ENCODE results near the gene RPS3.
A peak's percentile ranks its signal among the peaks of the same experiment; 100 is the strongest.
"Not testable (repeated sequence)": the region's sequence is repeated elsewhere in the genome, so short reads cannot be mapped to it uniquely, and the experiment has no call there.

The RPS3 gene

DNA sequence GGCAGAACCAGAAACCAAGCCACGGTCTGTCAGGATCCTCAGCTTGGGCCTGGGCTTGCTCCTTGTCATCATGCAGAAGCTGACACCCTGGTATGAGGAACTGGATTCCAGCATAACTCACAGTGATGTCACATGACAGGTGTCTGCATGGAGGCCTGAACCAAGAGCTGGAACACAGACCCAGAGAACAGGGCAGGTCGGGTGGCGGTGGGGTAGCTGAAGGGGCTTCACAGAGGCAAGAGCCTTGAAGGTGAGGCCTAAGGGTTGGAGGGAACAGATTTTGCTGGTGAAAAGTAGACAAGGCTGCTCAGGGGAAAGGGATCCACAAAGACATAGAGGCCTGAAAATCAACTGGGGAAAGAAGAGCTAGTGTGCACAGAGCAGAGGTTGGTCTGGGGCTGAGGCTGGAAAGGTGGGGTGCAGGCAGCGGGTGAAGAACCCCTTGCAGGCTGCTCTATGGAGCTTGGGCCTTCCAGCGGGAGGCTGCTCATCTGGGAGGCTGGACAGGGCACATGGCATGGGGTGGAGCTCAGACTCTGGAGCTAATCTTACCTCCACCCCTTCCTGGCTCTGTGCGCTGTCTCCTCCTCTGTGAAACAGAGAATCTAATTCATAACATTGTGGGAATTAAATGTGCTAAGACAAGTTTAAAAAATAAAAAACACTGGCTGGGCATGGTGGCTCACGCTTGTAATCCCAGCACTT is 18.4 kb upstream of the RPS3 start:
- no peak for DNase-seq (ENCODE audit: low read depth)

DNA sequence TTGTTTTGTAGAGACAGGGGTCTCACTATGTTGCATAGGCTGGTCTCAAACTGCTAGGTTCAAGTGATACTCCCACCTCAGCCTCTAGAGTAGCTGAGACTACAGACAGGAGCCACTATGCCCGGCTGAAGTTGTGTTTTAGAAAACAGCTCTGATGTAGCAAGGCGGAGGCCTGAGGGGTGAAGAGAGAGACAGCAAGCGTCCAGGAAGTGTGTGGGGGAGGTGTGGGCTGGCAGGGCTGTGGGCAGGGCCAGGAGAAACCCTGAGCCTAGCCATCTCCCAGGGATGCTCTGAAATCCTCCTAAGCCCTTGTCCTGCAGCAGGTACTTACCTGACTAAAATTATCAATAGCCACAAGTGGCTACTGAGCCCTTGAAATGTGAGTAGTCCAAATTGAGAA is 16.1 kb upstream of the RPS3 start:
- no peak for DNase-seq (ENCODE audit: low read depth)

DNA sequence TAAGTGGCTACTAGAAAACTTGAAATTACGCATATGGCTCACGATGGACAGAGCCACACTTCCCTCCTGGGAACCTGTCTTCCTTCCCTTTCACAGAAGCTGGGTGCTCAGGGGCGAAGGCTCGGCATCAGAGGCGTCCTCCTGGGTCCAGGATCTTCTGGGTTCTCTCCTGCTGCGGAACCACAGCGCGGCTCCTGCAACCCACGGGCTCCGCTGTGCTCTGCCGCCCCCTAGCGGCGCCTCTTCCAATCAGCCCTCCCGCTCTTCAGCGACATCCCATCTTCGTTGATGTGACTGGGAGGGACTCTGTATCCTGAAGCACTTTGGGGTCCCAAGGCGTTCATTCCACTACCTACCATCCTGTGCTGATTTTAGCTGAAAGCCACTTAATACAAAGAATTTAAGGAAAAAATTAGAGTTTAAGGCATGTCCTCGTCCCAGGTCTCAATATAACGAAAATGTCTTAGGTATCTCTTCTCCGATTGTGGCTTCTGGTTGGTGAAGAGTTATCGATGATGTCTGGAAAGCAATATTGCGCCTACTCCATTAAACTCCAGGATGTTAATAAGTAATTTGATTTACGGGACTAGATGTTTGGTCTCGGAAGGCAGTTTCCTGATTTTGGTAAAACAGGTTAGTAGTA is 14.8 kb upstream of the RPS3 start:
- no peak for DNase-seq (ENCODE audit: low read depth)

DNA sequence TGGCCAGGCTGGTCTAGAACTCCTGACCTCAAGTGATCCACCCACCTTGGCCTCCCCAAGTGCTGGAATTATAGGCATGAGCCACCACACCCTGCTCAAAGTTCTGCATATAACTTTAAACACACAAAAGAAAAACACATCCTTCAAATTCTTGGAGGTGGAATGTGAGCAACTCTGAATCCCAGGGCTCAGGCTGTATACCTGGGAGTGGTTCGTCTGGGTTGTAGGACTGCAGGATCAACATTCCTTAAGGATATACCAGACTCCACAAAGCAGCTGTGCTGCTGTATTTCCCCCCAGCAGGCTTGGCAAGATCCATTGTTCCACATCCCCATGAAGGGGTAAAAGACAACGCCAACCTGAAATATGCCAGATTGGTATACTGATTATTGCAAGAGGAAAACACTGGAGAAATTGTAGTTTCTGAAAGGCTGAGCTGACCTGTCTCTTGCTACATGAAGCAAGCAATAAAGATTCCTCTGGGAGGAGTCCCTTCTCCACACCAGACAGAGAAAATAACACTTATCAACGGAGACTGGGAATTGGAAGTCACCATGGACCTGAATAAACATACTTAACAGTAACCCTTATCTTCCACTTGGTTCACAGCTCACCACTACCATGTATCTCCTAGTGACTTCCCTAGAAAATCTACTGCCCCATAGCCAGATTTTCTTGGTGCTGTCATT is 12.2 kb upstream of the RPS3 start:
- DNase-seq (ENCODE audit: low read depth): no peak

DNA sequence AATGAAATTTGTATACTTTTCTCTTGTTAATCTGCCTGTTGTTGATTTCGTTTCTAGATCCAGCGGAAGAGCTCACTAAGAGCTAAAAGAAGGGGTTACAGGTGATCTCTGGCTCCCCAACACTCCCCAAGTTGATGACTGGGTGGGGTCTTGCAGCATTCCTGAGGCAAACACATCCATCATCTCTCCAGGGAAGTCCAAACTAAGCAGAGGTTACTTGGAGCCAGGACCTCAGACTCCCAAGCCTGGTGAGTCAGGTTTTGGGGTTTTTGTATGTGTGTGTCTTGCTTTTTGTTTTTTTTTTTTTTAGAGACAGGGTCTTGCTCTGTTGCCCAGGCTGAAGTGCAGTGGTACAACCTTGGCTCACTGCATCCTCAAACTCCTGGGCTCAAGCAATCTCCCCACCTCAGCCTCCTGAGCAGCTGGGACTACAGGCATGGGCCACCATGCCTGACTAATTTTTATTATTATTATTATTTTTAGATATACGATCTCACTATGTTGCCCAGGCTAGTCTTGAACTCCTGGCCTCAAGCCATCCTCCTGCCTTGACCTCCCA is 11.5 kb upstream of the RPS3 start:
- DNase-seq (ENCODE audit: low read depth): no peak

DNA sequence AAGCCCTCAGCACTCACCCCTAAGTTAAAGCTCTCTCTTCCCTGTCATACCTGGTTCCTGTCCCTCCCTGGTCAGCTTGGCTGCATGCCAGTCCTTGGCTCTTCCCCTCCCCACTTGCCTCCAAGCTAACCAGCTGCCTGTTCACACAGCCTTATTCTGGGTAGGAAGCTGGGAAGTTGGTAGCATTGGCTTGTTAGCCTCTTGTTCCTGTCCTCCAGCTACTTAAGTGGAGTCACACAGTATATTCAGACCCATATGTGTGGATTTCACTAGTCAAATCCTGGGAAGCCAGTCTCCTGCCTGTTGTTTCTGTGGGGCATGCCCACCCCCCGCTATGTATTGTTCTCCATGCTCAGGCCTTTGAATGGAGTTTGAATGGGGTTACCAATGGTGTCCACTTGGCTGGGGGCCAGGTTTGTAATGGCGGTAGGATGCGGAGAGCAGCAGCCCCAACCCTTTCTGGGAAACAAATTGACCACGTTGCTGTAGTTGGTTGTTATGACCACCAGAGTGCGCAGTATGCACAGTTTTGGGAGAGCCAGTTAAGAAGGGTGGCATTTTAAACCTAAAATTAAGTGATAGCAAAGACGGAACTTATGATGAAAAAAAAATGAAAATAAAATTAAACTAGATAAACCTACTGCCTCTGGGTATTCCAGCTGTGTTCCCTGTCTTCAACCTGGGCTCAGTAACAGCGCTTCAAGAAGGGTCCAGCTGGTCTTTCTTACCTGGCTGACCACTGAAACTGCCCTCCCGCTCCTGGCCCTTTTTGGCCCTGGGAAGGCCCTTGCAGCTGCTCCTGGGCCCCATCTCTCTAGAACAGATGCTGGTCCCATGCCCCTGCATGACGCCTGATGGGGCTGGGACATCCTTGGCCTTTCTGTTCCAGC is 10.7 kb upstream of the RPS3 start:
- peak; percentile 40 for DNase-seq (ENCODE audit: low read depth)

DNA sequence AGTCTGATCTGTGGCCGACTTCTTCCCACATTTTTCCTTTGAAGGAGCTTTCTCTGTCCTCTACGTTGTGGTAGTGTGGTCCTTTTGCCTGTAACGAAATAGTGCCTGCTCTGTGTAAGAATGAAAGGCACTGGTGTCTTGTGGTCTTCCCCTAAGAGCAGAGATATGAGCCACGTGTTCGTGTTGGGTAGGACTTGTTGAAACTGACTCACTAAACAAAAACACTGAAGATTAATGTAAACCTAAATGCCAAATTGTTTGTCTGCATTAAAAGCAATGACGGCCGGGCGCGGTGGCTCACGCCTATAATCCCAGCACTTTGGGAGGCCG is 10.1 kb upstream of the RPS3 start:
- DNase-seq (ENCODE audit: low read depth): no peak

DNA sequence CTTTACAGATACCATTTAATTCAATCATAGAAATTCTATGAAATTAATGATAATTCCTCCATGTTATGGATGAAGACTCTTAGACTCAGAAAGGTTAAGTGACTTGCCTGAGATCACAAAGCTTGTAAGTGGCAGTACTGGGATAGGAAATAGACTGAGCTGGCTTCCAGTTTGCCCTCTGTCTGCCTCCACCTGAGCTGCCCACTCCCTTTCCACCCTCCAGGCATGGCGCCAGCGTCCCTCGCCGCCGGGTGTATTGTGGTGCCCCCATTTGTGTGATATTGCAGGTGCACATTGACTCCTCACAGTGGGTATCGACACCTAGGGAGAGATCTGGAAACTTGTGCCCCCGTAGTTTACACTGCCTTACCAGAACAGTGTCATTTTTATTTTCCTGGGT is 9.4 kb upstream of the RPS3 start:
- no peak for DNase-seq (ENCODE audit: low read depth)

DNA sequence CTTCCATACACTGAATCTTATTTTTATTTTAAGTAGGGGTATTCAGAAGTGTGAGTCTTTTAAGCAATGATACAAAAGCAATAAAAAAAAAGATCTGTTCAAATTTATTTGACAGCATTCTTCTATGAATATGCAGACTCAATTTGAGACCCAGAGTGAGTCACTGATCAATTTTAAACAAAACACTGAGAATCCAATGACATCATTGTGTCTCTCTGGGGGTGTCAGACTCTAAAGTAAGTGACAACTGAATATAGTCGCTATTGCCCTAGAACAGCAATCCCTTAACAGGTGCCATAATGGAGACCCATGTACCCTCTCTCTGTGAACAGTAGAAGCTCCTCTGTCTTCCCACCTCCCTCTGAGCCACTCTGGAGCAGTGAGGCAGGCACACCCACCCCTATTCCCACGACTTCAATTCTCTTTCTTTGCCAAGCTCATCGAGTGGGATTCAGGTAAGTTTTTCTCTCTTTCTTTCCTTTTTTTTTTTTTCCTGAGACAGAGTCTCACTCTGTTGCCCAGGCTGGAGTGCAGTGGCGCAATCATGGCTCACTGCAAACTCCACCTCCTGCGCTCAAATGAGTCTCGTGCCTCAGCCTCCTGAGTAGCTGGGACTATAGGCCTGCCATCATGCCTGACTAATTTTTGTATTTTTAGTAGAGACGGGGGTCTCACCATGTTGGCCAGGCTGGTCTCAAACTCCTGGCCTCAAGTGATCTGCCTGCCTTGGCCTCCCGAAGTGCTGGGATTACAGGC is 5.1 kb upstream of the RPS3 start:
- no peak for DNase-seq (ENCODE audit: low read depth)

DNA sequence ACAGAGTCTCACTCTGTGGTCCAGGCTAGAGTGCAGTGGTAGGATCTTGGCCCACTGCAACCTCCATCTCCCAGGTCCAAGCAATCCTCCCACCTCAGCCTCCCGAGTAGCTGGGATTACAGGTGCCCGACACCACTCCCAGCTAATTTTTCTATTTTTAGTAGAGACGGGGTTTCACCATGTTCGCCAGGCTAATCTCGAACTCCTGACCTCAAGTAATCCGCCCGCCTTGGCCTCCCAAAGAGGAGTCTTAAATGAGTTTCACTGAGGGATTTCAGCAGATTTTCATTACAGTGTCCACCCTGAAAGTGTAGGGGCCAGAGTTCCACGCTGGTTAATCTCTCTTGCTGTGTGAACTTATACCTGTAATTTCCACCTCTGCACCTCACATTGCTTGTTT is 412 bp upstream of the RPS3 start:
- DNase-seq (ENCODE audit: low read depth): no peak

DNA sequence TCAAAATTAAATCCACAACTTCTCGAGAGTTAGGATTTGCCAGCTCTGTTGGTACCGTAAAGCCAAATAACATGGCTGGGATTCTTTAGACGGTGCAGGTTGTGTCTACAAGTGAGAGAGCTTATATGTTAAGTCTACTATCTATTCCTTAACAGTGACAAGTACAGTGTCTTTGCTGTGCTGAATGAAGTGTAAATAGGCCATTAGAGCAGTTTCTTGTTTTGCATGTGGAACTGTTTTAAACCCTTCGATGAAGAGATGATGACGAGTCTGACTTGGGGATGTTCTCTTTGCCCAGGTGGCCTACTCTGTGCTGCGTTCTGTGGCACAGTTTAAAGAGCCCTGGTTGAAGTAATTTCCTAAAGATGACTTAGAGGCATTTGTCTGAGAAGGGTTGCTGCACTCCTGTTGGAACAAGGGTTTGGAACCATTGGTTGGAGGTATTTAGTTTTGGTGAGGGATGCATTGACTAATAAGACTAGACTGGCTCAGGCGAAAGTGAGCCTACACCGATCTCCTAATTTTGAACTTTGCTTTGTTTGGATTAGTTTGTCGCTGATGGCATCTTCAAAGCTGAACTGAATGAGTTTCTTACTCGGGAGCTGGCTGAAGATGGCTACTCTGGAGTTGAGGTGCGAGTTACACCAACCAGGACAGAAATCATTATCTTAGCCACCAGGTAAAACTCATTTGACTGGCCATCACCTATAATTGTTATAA is 988 bp downstream of the RPS3 start:
- no peak for DNase-seq (ENCODE audit: low read depth)

DNA sequence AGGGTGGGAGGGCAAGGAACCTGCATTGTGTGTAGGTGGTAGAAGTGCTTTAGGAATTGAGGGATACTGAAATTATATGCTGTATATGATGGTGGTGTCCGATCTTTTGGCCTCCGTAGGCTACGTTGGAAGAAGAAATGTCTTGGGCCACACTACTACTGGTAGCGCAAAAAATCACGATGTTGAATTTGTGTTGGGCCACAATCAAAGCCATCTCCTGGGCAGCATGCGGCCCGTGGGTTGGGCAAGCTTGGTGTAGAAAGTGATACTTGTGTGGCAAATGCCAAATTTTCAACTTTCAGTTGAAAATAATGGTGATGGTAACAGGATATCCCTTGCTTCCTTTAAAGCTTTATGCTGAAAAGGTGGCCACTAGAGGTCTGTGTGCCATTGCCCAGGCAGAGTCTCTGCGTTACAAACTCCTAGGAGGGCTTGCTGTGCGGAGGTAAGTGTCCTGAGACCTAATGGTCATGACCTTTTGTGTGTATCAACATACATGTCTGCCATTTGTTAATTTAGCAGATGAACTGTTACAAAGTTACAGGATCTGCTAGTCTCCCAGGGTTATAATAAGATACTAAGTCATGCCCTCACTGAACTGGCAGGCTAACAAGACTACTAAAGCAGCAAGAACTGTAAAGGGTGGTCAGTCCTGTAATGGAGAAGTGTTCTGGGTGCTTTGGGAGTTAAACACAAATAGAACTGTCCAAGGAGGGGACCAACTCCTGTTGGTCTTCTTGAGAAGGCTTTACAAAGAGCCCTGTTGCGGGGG is 2.9 kb downstream of the RPS3 start:
- DNase-seq (ENCODE audit: low read depth): no peak

DNA sequence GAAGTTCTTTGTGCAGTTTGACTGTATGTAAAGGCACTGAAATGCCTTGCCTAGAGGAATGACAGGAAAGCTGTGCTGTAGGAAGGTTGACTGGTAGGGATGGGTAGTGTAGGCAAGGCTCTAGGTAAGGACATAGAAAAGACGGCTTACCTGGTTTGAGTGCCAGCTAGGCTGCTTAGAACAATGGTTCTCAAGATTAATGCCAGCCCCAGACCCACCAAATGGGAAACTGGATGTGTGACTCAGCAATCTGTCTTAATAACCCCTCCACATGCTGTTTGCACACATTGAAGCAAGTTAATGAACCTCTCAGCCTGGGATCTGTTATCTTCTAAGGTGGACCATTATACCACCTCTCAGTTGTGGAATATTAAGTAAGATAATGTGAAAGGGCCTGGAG is 3.7 kb downstream of the RPS3 start:
- no peak for DNase-seq (ENCODE audit: low read depth)

DNA sequence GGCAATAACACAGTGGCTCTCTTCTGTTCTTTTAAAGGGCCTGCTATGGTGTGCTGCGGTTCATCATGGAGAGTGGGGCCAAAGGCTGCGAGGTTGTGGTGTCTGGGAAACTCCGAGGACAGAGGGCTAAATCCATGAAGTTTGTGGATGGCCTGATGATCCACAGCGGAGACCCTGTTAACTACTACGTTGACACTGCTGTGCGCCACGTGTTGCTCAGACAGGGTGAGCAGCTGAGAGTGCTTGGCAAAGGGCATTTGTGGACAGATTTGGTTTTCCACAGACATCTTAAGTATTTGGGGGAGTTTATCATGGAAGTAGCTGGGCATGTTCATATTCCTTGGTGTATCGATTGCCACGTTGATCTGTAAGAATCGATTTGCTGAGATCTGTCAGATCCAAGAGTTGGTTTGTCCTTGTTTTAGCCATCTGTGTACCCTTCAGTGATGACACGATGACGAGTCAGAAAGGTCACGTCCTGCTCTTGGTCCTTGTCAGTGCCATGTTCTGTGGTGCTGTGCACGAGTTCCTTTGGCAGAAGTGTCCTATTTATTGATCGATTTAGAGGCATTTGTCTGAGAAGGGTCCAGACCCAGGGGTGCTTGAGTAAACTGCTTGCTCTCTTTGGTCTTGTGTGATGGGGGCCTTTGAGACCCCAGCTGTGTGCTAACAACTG is 4.8 kb downstream of the RPS3 start:
- DNase-seq (ENCODE audit: low read depth): no peak

DNA sequence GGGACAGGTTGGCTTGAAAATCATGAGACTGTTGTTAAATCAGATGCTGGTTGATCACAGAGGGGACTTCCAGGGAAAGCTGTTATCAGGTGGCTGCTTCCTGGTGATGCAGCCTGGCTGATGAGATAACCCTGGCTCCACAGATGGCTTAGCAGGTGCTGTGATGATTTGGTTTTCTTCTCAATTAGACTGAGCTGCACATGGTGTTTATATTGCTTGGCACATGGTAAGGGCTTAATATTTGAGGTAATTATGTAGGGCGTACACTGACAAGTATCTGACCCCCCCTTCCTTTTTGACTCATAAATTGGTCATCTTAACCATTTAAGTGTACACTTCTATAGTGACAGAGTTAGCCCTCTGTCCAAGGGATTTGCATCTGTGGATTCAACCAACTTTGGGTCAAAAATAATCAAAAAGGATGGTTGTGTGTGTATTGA is 7.0 kb downstream of the RPS3 start:
- no peak for DNase-seq (ENCODE audit: low read depth)

DNA sequence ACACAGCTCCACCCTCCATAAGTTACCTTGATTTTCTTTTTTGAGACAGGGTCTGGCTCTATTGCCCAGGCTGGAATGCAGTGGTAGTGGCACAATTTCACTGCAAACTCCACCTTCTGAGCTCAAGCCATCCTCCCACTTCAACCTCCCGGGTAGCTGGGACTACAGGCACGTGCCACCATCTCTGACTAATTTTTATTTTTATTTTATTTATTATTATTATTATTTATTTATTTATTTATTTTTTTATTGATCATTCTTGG is 9.6 kb downstream of the RPS3 start:
- DNase-seq (ENCODE audit: low read depth): no peak

DNA sequence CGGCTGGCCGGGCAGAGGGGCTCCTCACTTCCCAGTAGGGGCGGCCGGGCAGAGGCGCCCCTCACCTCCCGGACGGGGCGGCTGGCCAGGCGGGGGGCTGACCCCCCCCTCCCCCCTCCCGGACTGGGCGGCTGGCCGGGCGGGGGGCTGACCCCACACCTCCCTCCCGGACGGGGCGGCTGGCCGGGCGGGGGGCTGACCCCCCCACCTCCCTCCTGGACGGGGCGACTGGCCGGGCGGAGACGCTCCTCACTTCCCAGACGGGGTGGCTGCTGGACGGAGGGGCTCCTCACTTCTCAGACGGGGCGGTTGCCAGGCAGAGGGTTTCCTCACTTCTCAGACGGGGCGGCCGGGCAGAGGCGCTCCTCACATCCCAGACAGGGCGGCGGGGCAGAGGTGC is 10.7 kb downstream of the RPS3 start:
- not testable (repeated sequence) for DNase-seq (ENCODE audit: low read depth)

DNA sequence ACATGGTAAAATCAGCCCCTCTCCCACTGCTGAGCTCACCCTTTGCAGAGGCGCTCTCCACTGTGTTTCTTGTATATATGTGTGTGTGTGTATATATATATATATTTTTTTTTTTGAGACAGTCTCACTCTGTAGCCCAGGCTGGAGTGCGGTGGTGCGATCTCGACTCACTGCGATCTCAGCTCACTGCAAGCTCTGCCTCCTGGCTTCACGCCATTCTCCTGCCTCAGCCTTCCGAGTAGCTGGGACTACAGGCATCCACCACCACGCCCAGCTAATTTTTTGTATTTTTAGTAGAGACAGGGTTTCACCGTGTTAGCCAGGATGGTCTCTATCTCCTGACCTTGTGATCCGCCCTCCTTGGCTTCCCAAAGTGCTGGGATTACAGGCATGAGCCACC is 13.8 kb downstream of the RPS3 start:
- not testable (repeated sequence) for DNase-seq (ENCODE audit: low read depth)

DNA sequence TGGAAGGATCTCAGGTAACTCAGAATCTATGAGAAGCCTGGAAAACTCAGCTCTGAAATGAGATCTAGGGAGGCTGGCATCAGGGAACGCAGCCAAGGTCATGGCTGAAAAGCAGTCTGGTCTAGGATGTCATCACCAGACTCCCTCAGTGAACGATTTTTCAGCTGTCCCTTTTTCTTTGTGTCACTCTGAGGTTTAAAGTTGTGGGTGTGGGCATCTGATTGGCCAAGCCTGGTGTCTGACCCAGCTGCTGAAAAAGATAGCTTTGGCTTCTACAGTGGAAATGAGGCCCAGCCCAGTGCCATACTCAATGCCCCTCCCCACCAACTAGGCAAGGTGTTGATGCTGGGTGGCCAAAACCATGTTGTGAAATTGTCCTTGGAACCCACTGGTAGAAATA is 14.5 kb downstream of the RPS3 start:
- DNase-seq (ENCODE audit: low read depth): no peak
